ENCODE results near the gene DRC7.
A peak's percentile ranks its signal among the peaks of the same experiment; 100 is the strongest.

Gene DRC7

DNA sequence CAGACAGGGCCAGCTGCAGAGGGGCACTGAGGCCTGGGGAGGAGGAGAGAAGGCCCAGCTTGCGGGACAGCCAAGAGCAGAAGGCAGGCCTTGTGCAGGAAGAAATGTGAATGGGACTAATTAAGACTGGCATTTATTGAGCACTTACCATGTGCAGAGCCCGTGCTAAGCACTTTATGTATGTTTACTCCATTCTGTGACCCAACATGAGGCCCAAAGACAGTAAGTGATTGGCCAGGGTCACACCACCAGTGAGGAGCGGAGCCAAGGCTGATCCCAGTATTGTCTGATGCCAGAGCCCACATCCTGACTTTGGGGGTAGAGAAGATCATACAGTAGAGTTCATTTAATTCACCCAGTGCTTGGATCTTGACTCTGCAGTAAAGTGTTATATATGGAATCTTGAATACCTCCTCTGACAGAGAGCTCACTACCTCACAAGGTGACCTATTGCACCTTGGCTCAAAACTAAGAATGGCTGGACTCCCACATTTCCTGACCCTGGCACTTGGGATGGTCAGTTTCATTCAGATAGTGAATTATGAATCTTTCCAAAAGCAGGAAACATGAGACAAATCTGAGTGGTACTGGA is 54.6 kb downstream of the DRC7 start:
- no peaks in the 10 kb centered on the region for H3K27me3 Mint-ChIP-seq
- H3K36me3 Mint-ChIP-seq: peaks cover 26% of the 10 kb centered on the region
- ATAC-seq: no peak
- no peak overlapping the region for H3K4me3 Mint-ChIP-seq
- no peak overlapping the region for H3K27ac Mint-ChIP-seq
- H3K4me1 Mint-ChIP-seq: no peaks in the 10 kb centered on the region
- H3K9me3 Mint-ChIP-seq: no peaks in the 10 kb centered on the region

GRCh38 chr16:57749856-57750452 is 55.3 kb downstream of the DRC7 start:
- no peak for ATAC-seq
- H3K4me1 Mint-ChIP-seq: no peaks in the 10 kb centered on the region
- no peak overlapping the region for H3K4me3 Mint-ChIP-seq
- H3K9me3 Mint-ChIP-seq: no peaks in the 10 kb centered on the region
- no peak overlapping the region for H3K27ac Mint-ChIP-seq
- peaks cover 29% of the 10 kb centered on the region for H3K36me3 Mint-ChIP-seq
- H3K27me3 Mint-ChIP-seq: no peaks in the 10 kb centered on the region

DNA sequence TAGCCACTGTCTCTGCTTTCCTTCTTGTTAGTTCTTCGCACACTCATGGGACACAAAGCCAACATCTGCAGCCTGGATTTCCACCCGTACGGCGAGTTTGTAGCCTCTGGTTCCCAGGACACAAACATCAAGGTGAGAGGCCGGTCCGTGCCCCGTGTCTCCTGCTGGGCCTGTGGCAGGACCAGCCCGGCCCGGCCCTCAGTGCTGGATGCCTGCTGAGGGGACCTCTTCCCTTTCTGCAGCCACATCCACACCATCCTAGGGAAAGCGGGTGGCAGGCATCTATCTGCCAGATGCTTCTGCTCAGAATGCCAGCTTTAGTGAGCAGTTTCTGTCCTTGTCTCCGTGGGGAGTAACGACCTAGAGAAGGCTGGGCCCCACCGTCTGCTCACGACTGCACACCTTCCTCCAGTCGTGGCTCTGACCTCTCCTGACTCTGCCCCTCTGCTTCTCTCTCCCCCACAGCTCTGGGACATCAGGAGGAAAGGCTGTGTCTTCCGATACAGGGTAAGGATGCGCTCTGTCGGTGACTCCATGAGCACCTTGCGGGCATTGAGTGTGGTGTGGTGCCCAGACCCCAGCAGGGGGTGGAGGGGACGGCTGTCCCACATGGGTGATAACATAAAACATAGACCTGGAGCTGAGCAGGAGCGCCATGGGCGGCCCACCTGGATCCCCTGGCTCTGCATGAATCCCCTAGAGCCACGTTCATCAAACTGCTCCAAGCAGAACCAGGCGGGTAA is 56.4 kb downstream of the DRC7 start:
- ATAC-seq: no peak
- Mint-ChIP-seq H3K36me3 (peaks cover 32% of the 10 kb centered on the region), H3K4me1 (no peaks in the 10 kb centered on the region), H3K27ac (no peak overlapping the region), H3K9me3 (no peaks in the 10 kb centered on the region), H3K27me3 (no peaks in the 10 kb centered on the region), H3K4me3 (no peak overlapping the region)

GRCh38 chr16:57751539-57752202 is 57.1 kb downstream of the DRC7 start:
- Mint-ChIP-seq H3K36me3 (peaks cover 32% of the 10 kb centered on the region), H3K9me3 (no peaks in the 10 kb centered on the region), H3K4me3 (no peak overlapping the region), H3K27ac (no peak overlapping the region), H3K4me1 (no peaks in the 10 kb centered on the region), H3K27me3 (no peaks in the 10 kb centered on the region)
- no peak for ATAC-seq

GRCh38 chr16:57752203-57752580 is 57.6 kb downstream of the DRC7 start:
- H3K36me3 Mint-ChIP-seq: peaks cover 28% of the 10 kb centered on the region
- ATAC-seq: no peak
- H3K27ac Mint-ChIP-seq: no peak overlapping the region
- H3K4me3 Mint-ChIP-seq: no peak overlapping the region
- H3K4me1 Mint-ChIP-seq: no peaks in the 10 kb centered on the region
- no peaks in the 10 kb centered on the region for H3K9me3 Mint-ChIP-seq
- no peaks in the 10 kb centered on the region for H3K27me3 Mint-ChIP-seq

- no peaks in the 10 kb centered on the region for H3K9me3 Mint-ChIP-seq
- no peak for ATAC-seq
- no peak overlapping the region for H3K4me3 Mint-ChIP-seq
- H3K27me3 Mint-ChIP-seq: no peaks in the 10 kb centered on the region
- H3K36me3 Mint-ChIP-seq: peaks cover 25% of the 10 kb centered on the region
- no peak overlapping the region for H3K27ac Mint-ChIP-seq
- no peaks in the 10 kb centered on the region for H3K4me1 Mint-ChIP-seq
Measured at GRCh38 chr16:57752581-57753447, 58.2 kb downstream of the DRC7 start.

DNA sequence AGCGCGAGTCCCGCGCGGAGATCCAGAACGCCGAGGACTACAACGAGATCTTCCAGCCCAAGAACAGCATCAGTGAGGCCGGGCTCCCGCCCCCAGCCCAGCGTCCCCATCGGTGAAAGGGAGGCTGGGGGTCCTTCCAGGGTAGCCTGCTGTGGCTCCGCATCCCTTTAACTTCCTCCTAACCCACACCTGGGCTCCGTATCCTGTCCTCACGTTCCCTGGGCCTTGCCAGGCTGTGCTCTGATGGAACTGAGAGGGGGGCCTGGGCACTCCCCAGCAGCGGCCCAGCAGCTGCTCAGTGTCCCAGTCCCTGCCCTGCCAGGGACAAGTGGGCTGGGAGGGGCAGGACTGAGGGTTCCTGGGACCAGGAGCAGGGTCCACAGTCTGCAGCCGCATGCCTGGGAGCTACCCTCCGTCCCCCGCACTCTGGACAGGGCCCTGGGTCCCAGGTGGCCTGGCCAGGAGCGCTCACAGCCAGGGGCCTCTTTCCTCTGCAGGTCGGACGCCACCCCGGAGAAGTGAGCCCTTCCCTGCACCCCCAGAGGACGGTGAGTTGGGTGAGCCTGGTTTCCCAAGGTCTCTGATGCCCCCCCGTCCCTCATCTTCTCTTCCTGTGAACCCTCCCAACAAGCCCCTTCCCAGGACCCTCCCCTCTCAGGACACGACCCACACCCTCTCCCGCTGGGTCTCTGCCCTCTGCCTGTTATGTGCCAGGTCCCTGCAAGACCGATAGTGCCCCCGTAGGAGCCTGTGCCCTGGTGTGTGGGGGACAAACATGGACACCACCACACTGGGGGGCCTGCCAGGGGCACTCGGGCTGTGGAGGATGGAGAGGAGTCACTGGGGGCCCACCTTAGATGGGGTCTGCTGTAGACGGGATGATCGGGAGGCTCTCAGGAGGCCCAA is 59.1 kb downstream of the DRC7 start:
- Mint-ChIP-seq H3K9me3 (no peaks in the 10 kb centered on the region), H3K4me3 (no peak overlapping the region), H3K4me1 (no peaks in the 10 kb centered on the region), H3K27me3 (no peaks in the 10 kb centered on the region), H3K27ac (no peak overlapping the region), H3K36me3 (peaks cover 25% of the 10 kb centered on the region)
- ATAC-seq: no peak

DNA sequence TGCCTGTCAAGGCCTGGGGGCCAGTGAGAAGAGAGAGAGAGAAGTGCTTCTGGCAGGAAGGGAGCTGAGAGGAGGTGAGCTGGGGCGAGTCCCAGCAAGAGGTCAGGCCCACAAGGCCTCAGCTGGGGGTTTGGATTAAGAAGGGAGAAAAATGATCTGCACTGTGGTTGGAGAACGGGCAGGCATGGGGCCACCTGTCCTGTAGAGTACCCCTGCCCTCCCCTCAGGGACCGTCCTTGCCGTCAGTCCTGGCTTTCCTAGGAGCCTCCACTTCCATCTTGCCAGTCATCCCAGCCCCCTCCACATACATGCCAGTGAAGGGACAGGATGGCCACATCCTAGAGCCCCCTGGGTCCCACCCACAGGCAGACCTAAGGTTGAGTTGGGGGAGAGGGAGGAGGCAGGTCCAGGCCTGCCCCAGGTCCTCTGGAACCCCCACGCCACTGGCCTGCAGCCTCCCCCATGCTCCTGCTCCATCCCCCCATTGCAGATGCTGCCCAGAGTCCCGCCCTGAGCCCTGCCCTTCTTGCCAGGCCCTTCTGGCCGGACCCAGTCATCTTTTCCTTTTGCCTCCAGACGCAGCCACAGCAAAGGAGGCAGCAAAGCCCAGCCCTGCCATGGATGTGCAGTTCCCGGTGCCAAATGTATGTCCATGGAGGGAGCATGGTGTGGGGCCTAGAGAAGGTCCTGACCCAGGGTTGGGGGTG is 59.9 kb downstream of the DRC7 start:
- Mint-ChIP-seq H3K27me3 (no peaks in the 10 kb centered on the region), H3K9me3 (no peaks in the 10 kb centered on the region), H3K36me3 (peaks cover 25% of the 10 kb centered on the region), H3K4me3 (no peak overlapping the region), H3K27ac (no peak overlapping the region), H3K4me1 (no peaks in the 10 kb centered on the region)
- no peak for ATAC-seq

DNA sequence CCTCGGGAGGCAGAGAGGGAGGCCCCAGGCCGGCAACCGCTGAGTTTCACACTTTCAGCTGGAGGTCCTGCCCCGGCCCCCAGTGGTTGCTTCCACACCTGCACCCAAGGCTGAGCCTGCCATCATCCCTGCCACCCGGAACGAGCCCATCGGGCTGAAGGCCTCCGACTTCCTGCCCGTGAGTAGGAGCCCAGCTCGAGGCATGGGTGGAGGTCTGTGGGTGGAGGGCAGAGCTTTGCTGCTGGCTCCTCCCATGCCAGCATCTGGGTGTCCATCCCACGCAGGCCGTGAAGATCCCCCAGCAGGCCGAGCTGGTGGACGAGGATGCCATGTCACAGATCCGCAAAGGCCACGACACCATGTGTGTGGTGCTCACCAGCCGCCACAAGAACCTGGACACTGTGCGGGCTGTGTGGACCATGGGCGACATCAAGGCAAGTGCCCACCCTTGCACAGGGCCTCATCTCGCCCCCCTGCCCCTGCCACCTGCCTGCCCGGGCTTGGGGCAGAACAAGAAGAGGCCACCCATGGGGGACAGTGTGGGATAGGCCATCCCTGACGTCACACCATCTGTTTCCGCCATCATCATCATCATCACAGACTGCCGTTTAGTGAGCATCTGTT is 60.6 kb downstream of the DRC7 start:
- H3K27me3 Mint-ChIP-seq: no peaks in the 10 kb centered on the region
- H3K9me3 Mint-ChIP-seq: no peaks in the 10 kb centered on the region
- H3K27ac Mint-ChIP-seq: no peak overlapping the region
- ATAC-seq: no peak
- no peak overlapping the region for H3K4me3 Mint-ChIP-seq
- H3K36me3 Mint-ChIP-seq: peaks cover 25% of the 10 kb centered on the region
- H3K4me1 Mint-ChIP-seq: no peaks in the 10 kb centered on the region

GRCh38 chr16:57755726-57756423 is 61.3 kb downstream of the DRC7 start:
- H3K4me3 Mint-ChIP-seq: no peak overlapping the region
- ATAC-seq: no peak
- H3K27ac Mint-ChIP-seq: no peak overlapping the region
- no peaks in the 10 kb centered on the region for H3K9me3 Mint-ChIP-seq
- no peaks in the 10 kb centered on the region for H3K27me3 Mint-ChIP-seq
- H3K4me1 Mint-ChIP-seq: no peaks in the 10 kb centered on the region
- H3K36me3 Mint-ChIP-seq: peaks cover 25% of the 10 kb centered on the region

DNA sequence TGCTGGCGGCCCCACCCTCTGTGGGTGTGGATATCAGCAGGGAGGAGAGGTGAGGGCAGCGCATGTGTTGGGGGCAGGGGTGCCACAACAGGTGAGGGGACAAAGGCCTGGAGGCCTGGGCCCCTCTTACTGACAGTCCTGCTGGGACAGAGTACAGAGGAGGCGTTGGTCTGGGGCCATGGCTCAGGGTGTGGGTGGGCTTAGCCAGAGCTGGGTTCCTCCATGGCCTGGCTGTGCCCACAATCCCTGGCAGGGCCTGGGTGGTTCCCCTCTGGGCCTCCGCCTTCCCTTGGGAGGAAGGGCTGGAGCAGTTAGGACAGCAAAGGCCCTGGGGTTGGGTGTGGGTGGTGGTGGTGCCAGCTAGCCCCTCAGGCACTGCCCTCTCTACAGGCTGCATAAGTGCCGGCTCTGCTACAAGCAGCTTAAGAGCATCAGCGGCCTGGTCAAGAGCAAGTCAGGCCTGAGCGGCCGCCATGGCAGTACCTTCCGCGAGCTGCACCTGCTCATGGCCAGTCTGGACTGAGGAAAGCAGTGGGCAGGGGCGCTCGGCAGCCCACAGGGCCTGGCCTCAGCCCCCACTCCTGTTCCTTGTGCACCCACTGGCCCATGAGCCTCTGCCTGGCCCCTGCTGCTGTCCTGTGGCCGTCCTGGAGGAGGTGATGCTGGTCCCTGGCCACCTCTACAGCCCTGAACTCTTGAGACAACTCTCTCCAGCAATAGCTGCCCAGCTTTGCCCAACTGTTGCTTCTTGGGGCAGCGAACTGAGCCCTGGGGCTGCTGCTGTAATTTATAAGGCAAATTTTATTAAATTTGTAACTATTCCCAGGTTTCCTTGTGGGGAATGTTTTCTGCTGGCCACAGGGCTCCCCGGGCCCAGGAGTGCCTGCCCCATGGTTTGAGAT is 62.1 kb downstream of the DRC7 start:
- Mint-ChIP-seq H3K4me3 (no peak overlapping the region), H3K9me3 (no peaks in the 10 kb centered on the region), H3K27me3 (peaks cover 2% of the 10 kb centered on the region), H3K4me1 (no peaks in the 10 kb centered on the region), H3K27ac (no peak overlapping the region), H3K36me3 (peaks cover 25% of the 10 kb centered on the region)
- ATAC-seq: no peak

- no peaks in the 10 kb centered on the region for H3K9me3 Mint-ChIP-seq
- no peaks in the 10 kb centered on the region for H3K4me1 Mint-ChIP-seq
- peak; percentile 80 for ATAC-seq
- peaks cover 9% of the 10 kb centered on the region for H3K27me3 Mint-ChIP-seq
- H3K27ac Mint-ChIP-seq: no peak overlapping the region
- H3K4me3 Mint-ChIP-seq: no peak overlapping the region
- peaks cover 20% of the 10 kb centered on the region for H3K36me3 Mint-ChIP-seq
Measured at GRCh38 chr16:57757326-57757786, 62.8 kb downstream of the DRC7 start.

Data from stimulated activated memory B cell treated with anti-CD40 and anti-IgM and Interleukin-4, amounts not matched to agents 10 μg/mL and 1 μg/mL and 100 μg/mL, for 72 hours (primary cell).